ENCODE results near the gene STX1A. TPM values are rescaled to one million over a fixed set of nuclear protein-coding genes. Genes with fewer than 3 reads are reported as not detected.

Gene STX1A
- total and polyA plus RNA-seq, 2 of the 8 experiments (the other 6 are each of a cell fraction or from before 2014, with no cell fraction given) = 13.5 to 17.5 TPM

- no peak for TF ChIP-seq BRCA1 (IDR thresholded peaks at IDR 0.05; ENCODE audit: low read depth, low read length)
Observed at GRCh38 chr7:73678862-73679261, 40.6 kb downstream of the STX1A start (continued).

Measured in H1 (cell line).